ENCODE results near the gene TRIM33. TPM values are rescaled to one million over a fixed set of nuclear protein-coding genes. Genes with fewer than 3 reads are reported as not detected.

TRIM33 gene
- total and polyA plus RNA-seq, 2 of the 13 experiments (the other 11 are each of a cell fraction or from before 2014, with no cell fraction given), result 35.5 to 42.2 TPM

DNA sequence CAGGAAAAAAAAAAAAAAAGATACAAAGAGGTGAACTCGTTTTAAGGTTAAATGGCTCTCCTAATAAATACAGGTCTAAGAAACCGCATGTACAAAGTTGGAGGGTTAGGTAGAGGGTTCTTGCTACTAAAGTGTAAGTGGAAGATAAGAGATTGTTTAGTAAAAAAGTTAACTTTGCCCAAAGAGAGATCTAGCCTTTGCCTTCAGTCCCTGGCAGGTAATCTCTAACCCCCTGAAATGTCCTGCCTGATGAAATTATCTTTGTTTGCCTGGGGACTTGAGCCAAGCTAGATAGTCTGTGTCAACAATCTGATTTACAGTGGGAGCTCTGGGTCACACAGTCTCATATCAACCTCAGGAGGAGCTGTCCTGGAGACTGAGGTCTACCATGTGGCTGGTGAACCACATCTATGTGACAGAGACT, 57.6 kb downstream of the TRIM33 start (continued):
- TF ChIP-seq ATF7-NPFF (CRISPR knock-in tag; IDR thresholded peaks at IDR 0.05; ENCODE audit: low read depth), result no peak
- TF ChIP-seq ZNF468 (CRISPR knock-in tag; IDR thresholded peaks at IDR 0.05), result no peak
- TF ChIP-seq CHCHD3 (CRISPR knock-in tag; IDR thresholded peaks at IDR 0.05), result no peak
- peak in 1 of 2 experiments; percentile 85; a peak in 2 of 4 replicates for TF ChIP-seq EP300 (IDR thresholded peaks at IDR 0.05; ENCODE audit: low read depth in 2 of 2, low read length in 2 of 2)
- no peak; the same call in 1 of the 2 replicates for TF ChIP-seq EP300 (CRISPR knock-in tag; IDR thresholded peaks at IDR 0.05; ENCODE audit: borderline replicate concordance)
- TF ChIP-seq, protein P1, sequence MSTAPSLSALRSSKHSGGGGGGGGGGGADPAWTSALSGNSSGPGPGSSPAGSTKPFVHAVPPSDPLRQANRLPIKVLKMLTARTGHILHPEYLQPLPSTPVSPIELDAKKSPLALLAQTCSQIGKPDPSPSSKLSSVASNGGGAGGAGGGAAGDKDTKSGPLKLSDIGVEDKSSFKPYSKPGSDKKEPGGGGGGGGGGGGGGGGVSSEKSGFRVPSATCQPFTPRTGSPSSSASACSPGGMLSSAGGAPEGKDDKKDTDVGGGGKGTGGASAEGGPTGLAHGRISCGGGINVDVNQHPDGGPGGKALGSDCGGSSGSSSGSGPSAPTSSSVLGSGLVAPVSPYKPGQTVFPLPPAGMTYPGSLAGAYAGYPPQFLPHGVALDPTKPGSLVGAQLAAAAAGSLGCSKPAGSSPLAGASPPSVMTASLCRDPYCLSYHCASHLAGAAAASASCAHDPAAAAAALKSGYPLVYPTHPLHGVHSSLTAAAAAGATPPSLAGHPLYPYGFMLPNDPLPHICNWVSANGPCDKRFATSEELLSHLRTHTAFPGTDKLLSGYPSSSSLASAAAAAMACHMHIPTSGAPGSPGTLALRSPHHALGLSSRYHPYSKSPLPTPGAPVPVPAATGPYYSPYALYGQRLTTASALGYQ (CRISPR knock-in tag; IDR thresholded peaks at IDR 0.05), result peak; percentile 62; the same call in 1 of the 2 replicates
- 0 out of 2 replicates have a peak, but pooled peaks have one; percentile 28 for TF ChIP-seq MEF2D (CRISPR knock-in tag; IDR thresholded peaks at IDR 0.05)
- TF ChIP-seq, protein P2, sequence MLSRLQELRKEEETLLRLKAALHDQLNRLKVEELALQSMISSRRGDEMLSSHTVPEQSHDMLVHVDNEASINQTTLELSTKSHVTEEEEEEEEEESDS (CRISPR knock-in tag; IDR thresholded peaks at IDR 0.05; ENCODE audit: borderline replicate concordance), result no peak
- TF ChIP-seq PPARG (CRISPR knock-in tag; conservative IDR thresholded peaks at IDR 0.05), result peak; percentile 59; the same call in 1 of the 2 replicates
- TF ChIP-seq, protein P3, sequence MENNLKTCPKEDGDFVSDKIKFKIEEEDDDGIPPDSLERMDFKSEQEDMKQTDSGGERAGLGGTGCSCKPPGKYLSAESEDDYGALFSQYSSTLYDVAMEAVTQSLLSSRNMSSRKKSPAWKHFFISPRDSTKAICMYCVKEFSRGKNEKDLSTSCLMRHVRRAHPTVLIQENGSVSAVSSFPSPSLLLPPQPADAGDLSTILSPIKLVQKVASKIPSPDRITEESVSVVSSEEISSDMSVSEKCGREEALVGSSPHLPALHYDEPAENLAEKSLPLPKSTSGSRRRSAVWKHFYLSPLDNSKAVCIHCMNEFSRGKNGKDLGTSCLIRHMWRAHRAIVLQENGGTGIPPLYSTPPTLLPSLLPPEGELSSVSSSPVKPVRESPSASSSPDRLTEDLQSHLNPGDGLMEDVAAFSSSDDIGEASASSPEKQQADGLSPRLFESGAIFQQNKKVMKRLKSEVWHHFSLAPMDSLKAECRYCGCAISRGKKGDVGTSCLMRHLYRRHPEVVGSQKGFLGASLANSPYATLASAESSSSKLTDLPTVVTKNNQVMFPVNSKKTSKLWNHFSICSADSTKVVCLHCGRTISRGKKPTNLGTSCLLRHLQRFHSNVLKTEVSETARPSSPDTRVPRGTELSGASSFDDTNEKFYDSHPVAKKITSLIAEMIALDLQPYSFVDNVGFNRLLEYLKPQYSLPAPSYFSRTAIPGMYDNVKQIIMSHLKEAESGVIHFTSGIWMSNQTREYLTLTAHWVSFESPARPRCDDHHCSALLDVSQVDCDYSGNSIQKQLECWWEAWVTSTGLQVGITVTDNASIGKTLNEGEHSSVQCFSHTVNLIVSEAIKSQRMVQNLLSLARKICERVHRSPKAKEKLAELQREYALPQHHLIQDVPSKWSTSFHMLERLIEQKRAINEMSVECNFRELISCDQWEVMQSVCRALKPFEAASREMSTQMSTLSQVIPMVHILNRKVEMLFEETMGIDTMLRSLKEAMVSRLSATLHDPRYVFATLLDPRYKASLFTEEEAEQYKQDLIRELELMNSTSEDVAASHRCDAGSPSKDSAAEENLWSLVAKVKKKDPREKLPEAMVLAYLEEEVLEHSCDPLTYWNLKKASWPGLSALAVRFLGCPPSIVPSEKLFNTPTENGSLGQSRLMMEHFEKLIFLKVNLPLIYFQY (CRISPR knock-in tag; IDR thresholded peaks at IDR 0.05; ENCODE audit: borderline replicate concordance), result peak; percentile 41; the same call in 1 of the 2 replicates
- TF ChIP-seq, protein P4, sequence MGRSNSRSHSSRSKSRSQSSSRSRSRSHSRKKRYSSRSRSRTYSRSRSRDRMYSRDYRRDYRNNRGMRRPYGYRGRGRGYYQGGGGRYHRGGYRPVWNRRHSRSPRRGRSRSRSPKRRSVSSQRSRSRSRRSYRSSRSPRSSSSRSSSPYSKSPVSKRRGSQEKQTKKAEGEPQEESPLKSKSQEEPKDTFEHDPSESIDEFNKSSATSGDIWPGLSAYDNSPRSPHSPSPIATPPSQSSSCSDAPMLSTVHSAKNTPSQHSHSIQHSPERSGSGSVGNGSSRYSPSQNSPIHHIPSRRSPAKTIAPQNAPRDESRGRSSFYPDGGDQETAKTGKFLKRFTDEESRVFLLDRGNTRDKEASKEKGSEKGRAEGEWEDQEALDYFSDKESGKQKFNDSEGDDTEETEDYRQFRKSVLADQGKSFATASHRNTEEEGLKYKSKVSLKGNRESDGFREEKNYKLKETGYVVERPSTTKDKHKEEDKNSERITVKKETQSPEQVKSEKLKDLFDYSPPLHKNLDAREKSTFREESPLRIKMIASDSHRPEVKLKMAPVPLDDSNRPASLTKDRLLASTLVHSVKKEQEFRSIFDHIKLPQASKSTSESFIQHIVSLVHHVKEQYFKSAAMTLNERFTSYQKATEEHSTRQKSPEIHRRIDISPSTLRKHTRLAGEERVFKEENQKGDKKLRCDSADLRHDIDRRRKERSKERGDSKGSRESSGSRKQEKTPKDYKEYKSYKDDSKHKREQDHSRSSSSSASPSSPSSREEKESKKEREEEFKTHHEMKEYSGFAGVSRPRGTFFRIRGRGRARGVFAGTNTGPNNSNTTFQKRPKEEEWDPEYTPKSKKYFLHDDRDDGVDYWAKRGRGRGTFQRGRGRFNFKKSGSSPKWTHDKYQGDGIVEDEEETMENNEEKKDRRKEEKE (IDR thresholded peaks at IDR 0.05), result no peak
- TF ChIP-seq CEBPG (CRISPR knock-in tag; IDR thresholded peaks at IDR 0.05), result peak; percentile 78
- TF ChIP-seq ZNF143 (CRISPR knock-in tag; IDR thresholded peaks at IDR 0.05), result no peak
- TF ChIP-seq GATAD2A (CRISPR knock-in tag; IDR thresholded peaks at IDR 0.05), result peak; percentile 92
- TF ChIP-seq, protein P5, sequence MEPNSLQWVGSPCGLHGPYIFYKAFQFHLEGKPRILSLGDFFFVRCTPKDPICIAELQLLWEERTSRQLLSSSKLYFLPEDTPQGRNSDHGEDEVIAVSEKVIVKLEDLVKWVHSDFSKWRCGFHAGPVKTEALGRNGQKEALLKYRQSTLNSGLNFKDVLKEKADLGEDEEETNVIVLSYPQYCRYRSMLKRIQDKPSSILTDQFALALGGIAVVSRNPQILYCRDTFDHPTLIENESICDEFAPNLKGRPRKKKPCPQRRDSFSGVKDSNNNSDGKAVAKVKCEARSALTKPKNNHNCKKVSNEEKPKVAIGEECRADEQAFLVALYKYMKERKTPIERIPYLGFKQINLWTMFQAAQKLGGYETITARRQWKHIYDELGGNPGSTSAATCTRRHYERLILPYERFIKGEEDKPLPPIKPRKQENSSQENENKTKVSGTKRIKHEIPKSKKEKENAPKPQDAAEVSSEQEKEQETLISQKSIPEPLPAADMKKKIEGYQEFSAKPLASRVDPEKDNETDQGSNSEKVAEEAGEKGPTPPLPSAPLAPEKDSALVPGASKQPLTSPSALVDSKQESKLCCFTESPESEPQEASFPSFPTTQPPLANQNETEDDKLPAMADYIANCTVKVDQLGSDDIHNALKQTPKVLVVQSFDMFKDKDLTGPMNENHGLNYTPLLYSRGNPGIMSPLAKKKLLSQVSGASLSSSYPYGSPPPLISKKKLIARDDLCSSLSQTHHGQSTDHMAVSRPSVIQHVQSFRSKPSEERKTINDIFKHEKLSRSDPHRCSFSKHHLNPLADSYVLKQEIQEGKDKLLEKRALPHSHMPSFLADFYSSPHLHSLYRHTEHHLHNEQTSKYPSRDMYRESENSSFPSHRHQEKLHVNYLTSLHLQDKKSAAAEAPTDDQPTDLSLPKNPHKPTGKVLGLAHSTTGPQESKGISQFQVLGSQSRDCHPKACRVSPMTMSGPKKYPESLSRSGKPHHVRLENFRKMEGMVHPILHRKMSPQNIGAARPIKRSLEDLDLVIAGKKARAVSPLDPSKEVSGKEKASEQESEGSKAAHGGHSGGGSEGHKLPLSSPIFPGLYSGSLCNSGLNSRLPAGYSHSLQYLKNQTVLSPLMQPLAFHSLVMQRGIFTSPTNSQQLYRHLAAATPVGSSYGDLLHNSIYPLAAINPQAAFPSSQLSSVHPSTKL (CRISPR knock-in tag; IDR thresholded peaks at IDR 0.05), result peak; percentile 89
